Measurements from ENCODE around the gene CDH4. TPM values are rescaled to one million over a fixed set of nuclear protein-coding genes. Genes with fewer than 3 reads are reported as not detected.

Gene CDH4
- total and polyA plus RNA-seq, 2 of the 13 experiments (the other 11 are each of a cell fraction or from before 2014, with no cell fraction given): not detected

DNA sequence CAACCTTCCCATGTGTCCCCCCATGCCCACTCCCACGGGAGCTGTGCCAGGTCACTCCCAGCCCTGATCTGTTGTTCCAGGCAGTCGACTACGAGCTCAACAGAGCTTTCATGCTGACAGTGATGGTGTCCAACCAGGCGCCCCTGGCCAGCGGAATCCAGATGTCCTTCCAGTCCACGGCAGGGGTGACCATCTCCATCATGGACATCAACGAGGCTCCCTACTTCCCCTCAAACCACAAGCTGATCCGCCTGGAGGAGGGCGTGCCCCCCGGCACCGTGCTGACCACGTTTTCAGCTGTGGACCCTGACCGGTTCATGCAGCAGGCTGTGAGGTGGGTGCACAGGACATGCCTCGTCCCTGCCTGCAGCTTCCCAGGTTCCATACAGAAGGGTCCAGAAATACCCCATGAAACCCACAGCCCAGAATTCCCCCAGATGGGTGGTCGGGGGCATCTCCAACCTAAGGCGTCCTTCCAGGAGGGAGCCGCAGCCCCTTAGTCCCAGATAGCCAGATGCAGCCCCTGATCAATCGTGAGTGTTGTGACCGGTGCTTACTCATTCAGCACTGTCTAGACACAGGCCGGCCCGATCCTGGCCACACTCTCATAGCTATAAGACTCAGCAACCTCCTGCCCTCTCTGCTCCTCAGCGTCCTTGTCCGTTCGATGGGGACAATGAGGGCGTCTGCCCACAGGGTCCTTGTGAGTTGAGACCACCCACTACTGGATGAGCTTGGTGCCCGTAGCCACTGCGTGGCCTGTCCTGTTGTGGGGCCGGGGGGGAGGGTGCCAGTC lies 671.5 kb downstream of the CDH4 start:
- Histone ChIP-seq H2AFZ (ENCODE audit: low read length) (no peak overlapping the region), H3K36me3 (replicated peaks in 1 of 2; ENCODE audit: control insufficient read depth in 1 of 2, insufficient read depth in 2 of 2, low read length in 2 of 2) (no peaks in the 10 kb centered on the region), H3K9me3 (ENCODE audit: low read length) (no peaks in the 10 kb centered on the region), H4K20me1 (ENCODE audit: insufficient read depth, low read length) (no peaks in the 10 kb centered on the region; the same call in 1 of the 2 replicates), H3K4me1 (ENCODE audit: insufficient read depth, low read length) (no peaks in the 10 kb centered on the region), H3K9ac (ENCODE audit: insufficient read depth, low read depth, low read length) (no peak overlapping the region), H3K4me3 (replicated peaks in 1 of 3; ENCODE audit: insufficient read depth in 1 of 3, low read depth in 2 of 3, low read length in 3 of 3) (no peak overlapping the region), H3K4me2 (ENCODE audit: low read depth, low read length) (no peak overlapping the region), H3K79me2 (ENCODE audit: insufficient read depth, low read length) (no peaks in the 10 kb centered on the region), H3K27ac (ENCODE audit: extremely low read length, insufficient read depth, low read length) (no peak overlapping the region), H3K27me3 (ENCODE audit: control insufficient read depth in 1 of 2, insufficient read depth in 2 of 2, low read length in 2 of 2) (peaks cover 20 to 56% of the 10 kb centered on the region in 2 experiments)
- no peak for DNase-seq (ENCODE audit: low spot score)
- WGBS (ENCODE audit: low lambda C conversion rate): 26% methylated on average over 23 of the region's 28 CpGs
- no TSS peak for BruUV-seq (replicated peaks)
- intact Hi-C loops (cut with micrococcal nuclease; ENCODE audit: unreplicated experiment): no loop called here
- in situ Hi-C loops (cut with HindIII; ENCODE audit: extremely low pct_ligation_motif_present, low pct_unique_long_range_greater_than_20kb): no loop called here
- ATAC-seq: peak; percentile 53
- no peak for FAIRE-seq
- ChIA-PET POLR2A (no interaction called here), CTCF (ENCODE audit: low intra/inter-chr PET ratio, low total read pairs) (no interaction called here)
- TF ChIP-seq DZIP1 (CRISPR knock-in tag; IDR thresholded peaks at IDR 0.05) (0 out of 2 replicates have a peak, but pooled peaks have one; percentile 30), NKX3-1 (CRISPR knock-in tag; IDR thresholded peaks at IDR 0.05) (no peak), MAFG (CRISPR knock-in tag; IDR thresholded peaks at IDR 0.05) (0 out of 2 replicates have a peak, but pooled peaks have one; percentile 34), ZNF17 (CRISPR knock-in tag; IDR thresholded peaks at IDR 0.05) (no peak), NRL (CRISPR knock-in tag; IDR thresholded peaks at IDR 0.05; ENCODE audit: borderline replicate concordance) (0 out of 2 replicates have a peak, but pooled peaks have one; percentile 37)
- TF ChIP-seq, protein P1, sequence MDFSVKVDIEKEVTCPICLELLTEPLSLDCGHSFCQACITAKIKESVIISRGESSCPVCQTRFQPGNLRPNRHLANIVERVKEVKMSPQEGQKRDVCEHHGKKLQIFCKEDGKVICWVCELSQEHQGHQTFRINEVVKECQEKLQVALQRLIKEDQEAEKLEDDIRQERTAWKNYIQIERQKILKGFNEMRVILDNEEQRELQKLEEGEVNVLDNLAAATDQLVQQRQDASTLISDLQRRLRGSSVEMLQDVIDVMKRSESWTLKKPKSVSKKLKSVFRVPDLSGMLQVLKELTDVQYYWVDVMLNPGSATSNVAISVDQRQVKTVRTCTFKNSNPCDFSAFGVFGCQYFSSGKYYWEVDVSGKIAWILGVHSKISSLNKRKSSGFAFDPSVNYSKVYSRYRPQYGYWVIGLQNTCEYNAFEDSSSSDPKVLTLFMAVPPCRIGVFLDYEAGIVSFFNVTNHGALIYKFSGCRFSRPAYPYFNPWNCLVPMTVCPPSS (IDR thresholded peaks at IDR 0.05): no peak
- TF ChIP-seq, protein P2, sequence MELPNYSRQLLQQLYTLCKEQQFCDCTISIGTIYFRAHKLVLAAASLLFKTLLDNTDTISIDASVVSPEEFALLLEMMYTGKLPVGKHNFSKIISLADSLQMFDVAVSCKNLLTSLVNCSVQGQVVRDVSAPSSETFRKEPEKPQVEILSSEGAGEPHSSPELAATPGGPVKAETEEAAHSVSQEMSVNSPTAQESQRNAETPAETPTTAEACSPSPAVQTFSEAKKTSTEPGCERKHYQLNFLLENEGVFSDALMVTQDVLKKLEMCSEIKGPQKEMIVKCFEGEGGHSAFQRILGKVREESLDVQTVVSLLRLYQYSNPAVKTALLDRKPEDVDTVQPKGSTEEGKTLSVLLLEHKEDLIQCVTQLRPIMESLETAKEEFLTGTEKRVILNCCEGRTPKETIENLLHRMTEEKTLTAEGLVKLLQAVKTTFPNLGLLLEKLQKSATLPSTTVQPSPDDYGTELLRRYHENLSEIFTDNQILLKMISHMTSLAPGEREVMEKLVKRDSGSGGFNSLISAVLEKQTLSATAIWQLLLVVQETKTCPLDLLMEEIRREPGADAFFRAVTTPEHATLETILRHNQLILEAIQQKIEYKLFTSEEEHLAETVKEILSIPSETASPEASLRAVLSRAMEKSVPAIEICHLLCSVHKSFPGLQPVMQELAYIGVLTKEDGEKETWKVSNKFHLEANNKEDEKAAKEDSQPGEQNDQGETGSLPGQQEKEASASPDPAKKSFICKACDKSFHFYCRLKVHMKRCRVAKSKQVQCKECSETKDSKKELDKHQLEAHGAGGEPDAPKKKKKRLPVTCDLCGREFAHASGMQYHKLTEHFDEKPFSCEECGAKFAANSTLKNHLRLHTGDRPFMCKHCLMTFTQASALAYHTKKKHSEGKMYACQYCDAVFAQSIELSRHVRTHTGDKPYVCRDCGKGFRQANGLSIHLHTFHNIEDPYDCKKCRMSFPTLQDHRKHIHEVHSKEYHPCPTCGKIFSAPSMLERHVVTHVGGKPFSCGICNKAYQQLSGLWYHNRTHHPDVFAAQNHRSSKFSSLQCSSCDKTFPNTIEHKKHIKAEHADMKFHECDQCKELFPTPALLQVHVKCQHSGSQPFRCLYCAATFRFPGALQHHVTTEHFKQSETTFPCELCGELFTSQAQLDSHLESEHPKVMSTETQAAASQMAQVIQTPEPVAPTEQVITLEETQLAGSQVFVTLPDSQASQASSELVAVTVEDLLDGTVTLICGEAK (IDR thresholded peaks at IDR 0.05): no peak
- TF ChIP-seq, protein P2 (CRISPR knock-in tag; IDR thresholded peaks at IDR 0.05): 0 out of 2 replicates have a peak, but pooled peaks have one; percentile 20

Data from HepG2 (cell line).